NK-92 (cell line): ENCODE results near the gene PDF.

Experiments
- DNase-seq: peaks from one replicate; lab custom pipeline; 2025; ENCODE audit not compliant: unreplicated experiment; lab: John Stamatoyannopoulos, UW

Gene PDF

DNA sequence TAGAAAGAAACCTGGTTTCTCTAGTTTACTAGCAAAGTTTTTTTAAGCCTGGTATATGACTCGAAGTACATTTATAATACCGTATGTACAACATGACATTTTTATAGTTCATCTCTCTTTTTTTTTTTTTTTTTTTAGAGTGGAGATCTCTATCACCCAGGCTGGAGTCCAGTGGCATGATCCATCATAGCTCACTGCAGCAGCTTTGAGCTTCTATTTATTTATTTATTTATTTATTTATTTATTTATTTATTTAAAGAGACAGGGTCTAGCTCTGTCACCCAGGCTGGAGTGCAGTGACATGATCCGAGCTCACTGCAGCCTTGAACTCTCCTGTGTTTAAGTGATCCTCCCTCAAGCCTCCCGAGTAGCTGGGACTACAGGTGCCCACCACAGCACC, 45.1 kb downstream of the PDF start:
- DNase-seq: no peak

DNA sequence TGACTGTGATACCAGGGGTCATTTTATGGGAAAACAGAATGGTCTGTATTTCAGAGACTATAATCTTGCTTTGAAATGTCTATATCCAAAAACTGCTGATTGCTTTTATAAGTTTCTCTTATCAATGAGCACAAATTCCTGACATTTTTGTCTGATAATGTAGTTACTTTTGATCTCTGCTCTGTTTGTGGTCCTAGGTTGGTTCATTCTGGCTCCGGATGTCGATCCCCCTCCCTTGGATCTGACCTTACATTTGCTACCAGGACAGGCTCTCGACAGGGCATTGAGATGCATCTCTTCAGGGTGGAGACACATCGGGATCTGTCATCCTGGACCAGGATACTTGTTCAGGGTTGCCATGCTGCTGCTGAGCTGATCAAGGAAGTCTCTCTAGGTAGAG, 46.5 kb downstream of the PDF start:
- DNase-seq: no peak

DNA sequence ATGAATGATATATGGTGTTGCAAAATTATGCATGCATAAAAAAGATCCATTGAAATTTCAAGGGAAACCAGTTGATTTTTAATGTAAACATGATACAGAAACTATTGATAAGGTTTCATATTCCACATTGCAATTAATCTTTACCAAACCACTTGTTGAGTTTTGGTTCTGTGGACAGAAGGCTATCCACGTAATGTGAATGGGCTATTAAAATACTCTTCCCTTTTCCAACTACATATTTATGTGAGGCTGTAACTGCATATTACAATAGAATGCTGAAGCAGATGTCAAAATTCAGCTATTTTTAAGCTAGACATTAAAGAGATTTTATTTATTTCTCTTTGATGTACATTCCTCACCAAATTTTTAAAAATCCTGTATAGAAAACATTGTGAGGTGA, 53.0 kb downstream of the PDF start:
- no peak for DNase-seq
